HT1080 (cell line): ENCODE measurements around the gene FMN1. TPM values are rescaled to one million over a fixed set of nuclear protein-coding genes. Genes with fewer than 3 reads are reported as not detected.

ENCODE experiments used
- DNase-seq: peaks from one replicate; pipeline ENCODE4 v3.0.0-alpha.2; 2015; ENCODE audit warnings: low read depth
- total RNA-seq: library from RNA; depleted of rRNA; stranded (reverse); fragments of >200 nt; shearing (Covaris generic); gene quantifications from 2 replicates; pipeline ENCODE4 v1.2.3, GENCODE V29; 2014

The FMN1 gene
- total RNA-seq, 1 experiment from 2014 or later: 3.8 TPM

DNA sequence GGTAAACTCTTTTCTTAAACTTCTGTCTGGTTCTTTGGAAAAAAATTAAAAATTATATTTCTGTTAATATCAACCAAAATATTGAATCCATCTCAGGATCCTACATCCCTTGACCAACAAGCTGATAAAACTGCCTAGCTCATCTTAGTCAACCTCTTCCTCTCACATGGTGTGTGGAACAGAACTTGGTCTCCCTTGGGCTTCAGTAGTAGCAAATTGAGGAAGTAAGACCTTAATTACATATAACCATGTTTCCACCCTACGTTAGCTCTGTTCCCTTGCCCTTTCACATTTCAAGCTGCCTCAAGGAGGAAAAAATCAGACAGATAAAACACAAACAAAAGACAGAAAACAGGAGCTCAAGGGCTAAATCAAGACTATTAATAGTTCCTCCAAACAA is 360.4 kb downstream of the FMN1 start:
- DNase-seq: no peak

DNA sequence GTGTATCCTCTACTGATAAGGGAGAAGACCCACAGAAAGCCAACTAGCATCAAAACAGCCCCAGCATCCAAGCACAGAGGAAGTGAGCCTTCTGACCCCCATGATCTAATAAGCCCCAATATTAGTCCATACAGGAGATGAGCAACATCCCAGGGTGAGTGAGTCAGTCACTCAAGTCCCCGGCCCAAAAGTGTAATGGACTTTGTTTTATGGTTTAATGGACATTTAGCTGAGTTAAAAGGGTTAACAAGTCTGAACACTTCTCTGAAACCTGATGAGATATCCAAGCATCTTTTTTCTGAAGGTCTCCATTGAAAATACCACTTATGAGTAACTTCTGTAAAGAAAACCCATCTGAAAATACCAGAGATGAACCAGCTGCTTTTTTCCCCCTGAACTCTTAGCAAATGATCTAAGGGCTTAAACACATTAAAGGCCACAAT is 361.1 kb downstream of the FMN1 start:
- peak; percentile 52 for DNase-seq

DNA sequence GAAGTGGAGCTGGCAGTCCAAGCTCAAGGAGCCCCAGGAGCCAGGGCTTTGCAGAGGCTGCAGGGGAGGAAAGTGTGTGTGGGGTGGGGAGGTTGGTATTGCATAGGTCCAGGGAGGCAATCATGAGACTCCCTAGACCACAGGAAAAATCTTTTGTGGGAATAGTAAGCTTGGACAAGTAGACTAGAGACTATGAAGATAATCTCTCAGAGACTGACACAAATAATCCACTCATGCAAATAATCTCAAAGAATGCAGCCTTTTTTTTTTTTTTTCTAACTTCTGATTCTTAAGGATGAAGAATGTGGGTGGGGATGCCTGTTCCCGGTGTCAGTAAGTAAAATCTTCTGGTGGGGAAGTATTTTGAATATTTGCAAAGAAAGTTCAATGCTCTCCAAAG is 363.0 kb downstream of the FMN1 start:
- DNase-seq: no peak

DNA sequence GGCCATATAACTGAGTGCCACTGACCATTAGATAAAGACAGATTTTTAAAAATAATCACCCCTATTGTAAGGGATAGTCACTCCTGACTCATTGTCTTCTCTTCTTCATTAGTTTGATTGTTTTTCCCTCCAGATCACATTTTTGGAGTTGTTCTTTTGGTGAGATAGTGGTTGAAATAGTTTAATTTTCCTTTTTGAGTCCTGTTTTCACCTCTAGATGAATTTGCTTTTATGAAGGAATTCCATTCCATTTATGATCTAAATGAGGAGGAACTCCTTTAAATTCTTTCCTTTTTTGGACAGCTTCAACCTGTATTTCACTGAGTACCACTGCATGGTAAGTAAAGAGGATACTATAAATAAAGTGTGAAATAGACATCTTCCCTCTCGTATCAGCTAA is 364.3 kb downstream of the FMN1 start:
- no peak for DNase-seq

DNA sequence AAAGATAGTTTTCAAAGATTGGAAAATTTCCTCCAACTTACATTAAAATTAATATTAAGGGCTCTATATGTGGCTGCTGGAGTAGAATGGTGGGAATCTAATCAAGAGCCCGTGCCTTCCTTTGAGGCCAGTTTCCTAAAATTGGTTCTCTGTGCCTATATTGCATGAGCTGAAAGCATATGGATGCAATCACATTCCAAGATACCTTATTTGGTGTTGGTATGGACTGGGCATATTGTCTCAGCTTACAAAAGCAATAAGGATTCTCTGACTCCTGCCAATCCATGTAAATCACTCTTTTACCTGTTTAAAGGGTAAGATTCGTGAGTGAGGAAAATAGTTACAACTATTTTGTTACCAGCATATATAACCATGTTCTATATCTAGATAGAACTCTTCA is 365.1 kb downstream of the FMN1 start:
- DNase-seq: no peak

DNA sequence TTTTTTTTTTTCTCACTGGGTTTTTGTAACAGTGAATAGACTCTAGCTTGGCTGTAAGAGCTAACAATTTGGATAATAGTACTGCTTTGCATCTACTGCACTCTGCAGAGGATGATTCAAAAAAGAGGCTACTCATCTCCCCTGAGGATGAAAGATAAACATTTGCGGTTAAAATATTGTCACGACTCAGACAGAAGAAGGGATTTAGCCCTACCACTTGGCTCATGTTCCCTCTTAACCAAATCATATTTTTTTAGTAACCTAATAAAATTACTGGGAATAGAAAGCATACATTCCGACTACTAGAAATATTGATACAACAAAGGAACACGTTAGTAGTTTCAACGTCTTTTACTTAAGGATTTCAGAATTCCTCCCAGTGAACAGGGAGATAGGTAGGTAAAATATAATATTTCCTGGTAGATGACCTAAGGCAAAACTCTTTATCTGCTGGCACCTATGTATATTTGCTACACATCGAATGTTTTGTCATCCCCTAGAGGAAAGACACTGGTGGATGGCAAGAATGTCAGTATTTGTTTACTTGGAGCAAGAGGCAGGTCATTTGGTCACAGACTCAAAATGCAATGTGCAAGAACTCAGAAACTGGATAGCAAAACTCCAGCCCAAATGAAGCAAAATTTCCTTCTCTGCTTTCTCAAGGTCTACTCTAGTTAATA is 365.9 kb downstream of the FMN1 start:
- DNase-seq: peak; percentile 85

DNA sequence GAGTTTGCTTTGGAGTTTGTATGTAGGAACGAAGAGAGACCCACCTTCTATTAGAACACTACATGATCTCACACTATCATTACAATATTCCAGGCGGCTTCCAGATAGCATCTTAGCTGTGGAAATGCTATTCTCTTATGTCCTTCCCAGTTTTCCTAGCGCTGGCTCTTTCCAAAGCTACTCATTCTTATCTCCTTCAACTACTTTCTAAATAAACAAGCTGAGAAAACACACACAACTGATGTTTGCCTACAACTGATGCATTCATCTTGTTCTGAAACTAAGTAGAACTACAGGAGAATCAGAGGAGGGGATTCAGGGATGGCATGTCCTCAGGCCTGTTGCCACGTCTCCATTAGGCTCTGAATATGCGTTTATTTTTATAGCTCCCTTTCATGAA is 367.8 kb downstream of the FMN1 start:
- DNase-seq: no peak

DNA sequence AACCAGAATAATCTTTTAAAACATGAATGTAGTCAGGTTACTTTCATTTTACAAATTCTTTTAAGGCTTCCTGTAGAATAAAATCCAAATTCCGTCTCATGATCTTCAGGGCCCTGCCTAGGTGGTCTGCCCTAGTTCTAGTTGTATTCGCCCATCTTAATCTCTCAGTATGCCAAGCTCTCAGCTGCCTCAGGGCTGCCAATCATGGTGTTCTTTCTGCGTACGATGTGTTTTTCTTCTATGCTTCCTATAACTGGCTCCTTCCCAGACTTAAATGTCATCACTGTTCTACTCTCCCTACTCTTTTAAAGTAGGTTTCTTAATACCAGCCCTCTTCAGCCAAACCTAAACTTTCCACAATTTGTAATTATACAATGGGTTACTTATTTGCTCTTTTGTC is 369.3 kb downstream of the FMN1 start:
- DNase-seq: no peak

DNA sequence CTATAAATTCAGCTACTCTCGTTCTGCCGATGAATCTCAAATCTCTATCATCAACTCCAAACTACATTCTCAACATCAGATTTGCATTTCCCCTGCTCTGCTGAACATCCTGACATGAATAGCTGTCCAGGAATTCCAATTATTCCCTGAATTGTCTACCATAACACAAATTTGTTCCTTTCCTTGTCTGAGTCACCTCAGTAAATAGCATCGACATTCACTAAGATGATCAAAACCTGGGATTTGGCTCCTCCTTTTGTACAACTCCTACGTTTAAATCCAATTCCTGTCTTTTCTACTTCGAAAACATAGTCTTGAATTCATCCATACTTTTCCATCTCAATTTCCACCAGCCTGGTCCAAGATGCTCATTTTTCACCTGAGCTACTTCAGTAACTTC is 369.7 kb downstream of the FMN1 start:
- peak; percentile 93 for DNase-seq

DNA sequence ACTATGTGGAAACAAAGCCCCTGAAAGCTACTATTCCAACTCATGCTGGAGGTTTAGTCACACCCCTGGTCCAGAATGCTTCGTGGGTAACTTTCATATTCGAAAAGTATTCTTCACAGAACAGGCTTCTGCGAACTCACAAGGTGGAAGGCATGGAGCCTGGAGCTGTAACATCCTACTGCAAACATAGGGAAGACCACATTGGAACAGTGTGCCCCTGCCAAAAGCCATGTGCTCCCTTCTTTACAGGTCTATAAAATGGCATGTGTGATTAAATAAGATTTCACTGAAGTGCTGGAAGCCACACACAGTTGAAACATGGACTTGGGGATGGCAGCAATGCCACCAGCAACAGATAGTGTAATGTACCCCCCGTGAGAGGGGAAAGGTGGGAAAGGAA is 370.8 kb downstream of the FMN1 start:
- no peak for DNase-seq

DNA sequence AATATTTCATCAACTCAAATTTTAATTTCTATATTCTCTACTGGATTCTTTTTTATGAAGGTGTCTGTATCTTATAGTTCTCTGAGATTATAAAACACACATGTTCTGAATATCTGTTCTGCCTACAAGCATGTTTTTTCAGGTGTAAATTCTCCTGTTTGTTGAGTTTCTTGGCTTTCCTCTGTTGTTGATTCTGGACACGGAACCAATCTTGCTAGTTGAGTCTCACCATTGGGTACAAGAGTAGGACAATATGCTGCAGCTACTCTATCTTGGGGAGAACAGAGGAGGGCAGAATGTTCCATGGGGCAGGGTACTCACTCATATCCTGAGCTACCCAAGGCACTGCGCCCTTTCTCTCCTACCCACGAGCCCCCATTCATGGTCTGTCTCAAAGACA is 371.8 kb downstream of the FMN1 start:
- no peak for DNase-seq

DNA sequence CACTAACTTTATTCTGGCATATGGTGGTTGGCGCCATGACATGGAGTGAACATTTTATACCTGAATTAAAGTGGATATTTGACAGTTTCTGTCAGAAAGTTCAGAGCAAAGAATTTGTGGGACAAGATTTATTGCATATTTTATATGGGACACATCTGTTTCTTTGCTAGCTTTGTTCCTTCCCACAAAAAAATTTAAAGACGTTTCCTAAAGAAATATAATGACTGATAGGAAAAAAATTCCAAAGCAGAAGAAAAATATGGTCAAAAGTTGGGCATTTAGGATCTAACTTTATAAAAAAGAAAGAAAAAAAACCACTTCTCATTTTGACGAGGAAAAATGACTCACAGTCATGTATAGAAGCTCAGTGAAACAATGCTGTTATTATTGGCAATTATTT is 375.1 kb downstream of the FMN1 start:
- no peak for DNase-seq

DNA sequence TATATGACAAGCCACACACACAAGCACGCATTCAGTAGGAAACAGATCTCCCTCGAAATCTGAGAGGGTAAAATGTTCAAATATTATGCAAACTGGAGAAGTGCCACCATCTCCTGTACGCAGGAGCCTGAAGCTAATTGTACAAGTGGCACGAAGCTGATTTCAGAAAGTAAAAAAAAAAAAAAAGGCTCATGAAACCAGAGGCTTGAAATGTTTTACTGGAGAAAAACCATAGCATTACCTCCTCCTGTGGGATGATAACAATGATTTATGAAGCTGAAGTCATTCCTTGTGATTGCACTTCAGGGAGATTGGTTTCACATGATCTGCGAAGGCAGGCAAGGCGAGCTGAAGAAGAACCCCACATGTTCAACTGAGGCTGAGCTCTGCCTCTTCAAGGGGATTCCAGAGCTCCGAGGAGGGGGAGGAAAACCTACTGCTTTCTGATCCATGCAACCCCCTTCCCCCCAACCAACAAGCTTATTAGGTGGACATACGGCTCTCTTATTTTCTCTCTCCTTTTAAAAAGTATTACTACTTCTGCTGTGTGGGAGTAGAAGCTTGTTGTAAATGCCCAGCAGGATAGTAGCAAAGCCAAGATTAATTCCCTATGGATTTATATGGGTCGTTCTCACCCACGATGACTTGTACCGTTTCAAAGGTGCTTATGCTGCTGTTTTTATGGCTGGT is 375.6 kb downstream of the FMN1 start:
- no peak for DNase-seq

DNA sequence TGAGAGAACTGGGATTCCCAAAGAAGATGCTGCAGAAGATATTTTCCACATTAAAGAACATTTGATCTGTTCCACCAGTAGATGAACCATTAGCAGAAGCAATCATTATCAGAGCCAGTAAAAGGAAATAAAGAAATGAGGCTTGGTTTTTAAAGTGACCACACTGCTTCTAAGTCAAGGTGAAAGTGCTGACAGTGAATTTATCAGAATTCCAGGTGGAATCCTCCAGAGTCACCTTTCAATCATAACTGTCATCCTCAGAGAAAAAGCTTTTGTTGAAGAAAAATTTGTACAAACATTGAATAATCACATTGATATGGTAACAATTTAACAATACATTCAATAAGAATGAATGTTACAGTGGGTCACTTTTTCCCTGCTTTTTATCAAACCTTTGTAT is 376.9 kb downstream of the FMN1 start:
- DNase-seq: no peak

DNA sequence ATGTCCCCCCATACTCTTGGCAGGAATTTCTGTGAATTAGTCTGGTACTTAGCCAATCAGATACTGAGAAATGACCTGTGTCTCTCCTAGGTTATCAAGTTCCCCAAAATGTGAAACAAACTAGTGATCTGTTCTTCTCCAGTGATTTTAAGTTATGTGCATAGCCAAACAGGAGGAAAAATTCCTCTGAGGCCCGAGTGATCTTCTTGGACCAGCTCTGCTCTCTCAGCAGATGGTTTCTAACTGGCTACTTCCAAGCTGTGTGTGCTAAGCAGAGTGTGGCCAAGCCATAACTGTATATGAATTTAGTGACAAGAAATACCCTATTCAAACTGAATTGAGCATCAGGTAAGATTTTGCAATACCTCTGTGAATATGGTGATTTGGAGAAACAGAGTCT is 387.2 kb downstream of the FMN1 start:
- no peak for DNase-seq

DNA sequence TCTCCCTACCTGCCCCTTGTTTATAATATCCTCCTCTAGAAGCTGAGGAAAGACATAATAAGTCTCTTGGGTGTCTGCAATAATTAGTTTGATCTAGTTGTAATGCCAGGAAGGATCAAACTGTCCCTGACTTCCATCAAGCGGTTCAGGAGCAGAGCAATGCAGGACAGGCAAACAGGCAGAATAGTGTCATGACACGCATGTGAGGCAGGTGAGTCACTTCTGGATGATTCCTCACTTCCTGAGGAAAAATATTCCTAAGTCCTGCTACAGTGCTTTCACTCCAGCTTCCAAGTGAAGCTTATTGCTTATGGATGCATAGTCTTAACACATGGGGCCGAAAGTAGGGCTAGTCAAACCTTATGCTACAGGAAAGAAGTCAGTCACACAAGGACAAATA is 390.9 kb downstream of the FMN1 start:
- DNase-seq: peak; percentile 71

DNA sequence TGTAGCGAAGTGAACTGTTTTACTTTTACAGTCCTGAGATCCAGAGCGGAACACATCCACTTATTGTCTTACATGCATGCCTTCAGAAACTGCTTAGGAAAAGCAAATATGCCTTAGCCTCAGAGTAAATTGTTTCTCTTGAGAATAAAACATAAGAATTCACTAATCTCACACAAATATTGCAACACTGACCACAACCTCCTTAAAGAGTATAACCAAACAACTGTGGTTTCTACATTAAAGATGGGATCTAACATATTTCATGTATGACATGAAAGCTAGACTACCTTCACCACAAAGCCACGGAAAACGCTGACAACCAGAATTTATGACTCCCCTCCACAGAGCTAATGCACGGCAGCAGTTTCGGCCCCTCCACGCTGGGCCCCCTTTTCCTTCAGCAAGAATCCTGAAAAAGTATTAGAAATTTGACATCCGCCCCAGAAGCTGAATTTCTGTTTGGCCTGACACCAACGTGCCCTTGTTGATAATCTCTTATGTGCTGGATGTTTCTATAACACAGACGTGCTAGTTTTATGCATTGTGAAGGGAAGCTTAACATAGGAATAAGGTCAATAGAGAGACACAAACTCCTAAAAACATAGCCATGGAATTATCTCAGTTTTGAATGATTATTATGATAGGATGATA is 392.1 kb downstream of the FMN1 start:
- DNase-seq: peak; percentile 60

DNA sequence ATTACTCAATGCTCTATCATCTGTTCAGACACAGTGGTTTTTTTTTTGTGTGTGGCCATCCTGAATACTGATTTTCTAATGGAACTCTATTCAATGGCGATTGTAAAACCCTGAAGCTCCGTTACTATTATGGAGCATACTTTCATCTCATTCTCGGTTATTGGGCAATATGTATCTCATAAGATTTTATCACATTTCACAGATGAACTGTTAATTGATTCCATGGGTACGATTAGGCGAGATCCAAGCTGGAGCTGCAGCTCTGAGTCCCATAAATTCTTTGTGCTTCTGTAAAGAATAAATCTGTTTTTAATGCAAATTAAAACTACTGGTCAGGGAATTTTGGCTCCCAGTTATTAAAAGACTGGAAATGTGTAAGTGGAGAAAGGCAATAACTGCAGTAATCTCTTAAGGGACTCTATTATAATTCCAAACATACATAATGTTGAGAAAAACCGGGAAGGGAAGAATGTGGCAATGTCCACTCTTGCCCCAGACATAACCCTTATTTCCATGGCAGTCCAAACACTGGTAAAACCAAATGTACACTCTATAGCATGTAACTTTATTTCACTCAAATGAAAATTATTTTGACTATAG is 394.5 kb downstream of the FMN1 start:
- no peak for DNase-seq

DNA sequence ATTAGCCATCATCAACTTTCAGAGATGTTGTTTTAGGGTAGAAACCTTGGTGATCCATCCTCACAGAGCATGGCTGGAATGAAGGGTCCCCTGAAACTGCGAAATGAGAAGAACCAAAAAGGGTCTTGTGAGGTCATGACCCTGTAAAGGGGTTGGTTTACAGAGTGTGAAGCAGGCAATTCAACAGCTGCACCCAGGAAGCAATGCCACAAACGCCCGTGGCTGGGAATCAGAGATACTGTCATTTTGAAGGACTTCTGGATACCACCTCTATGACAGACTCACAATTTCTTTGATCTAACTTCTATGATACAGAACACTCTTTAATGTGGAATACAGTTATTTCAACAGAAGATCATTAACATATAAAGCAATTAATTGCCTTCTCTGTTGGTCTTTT is 397.7 kb downstream of the FMN1 start:
- DNase-seq: no peak

DNA sequence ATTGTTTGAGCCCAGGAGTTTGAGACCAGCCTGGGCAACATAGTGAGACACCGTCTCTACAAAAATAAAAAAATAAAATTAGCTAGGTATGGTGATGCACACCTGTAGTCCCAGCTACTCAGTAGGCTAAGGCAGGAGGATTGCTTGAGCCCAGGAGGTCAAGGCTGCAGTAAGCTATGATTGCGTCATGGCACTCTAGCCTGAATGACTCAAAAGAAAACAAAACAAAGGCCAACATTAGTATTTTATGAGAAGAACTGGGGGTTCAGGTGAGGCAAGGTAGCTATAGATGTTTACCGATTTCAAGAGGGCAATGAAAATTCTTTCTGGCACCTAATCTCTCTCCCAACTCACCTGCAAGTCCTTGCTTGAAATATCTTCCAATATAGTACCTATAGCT is 399.5 kb downstream of the FMN1 start:
- DNase-seq: no peak

DNA sequence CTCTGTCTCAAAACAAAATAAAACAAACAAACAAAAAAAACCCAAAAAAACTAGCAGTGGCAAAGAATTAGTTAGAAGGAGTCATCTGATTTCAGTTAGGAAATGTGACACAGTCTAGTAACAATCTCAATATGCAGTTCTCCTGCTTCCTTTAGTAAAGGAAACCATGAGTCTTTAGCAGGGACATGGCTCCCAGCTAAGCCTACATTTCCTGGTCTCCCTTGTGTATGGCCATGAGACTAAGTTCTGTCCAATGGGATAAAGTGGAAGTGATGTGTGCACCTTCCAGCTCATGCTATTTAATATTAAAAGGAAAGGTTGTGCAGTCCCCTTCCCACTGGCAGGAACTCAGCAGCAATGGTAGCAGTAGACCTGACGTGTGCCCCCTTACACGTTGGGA is 402.1 kb downstream of the FMN1 start:
- DNase-seq: no peak

DNA sequence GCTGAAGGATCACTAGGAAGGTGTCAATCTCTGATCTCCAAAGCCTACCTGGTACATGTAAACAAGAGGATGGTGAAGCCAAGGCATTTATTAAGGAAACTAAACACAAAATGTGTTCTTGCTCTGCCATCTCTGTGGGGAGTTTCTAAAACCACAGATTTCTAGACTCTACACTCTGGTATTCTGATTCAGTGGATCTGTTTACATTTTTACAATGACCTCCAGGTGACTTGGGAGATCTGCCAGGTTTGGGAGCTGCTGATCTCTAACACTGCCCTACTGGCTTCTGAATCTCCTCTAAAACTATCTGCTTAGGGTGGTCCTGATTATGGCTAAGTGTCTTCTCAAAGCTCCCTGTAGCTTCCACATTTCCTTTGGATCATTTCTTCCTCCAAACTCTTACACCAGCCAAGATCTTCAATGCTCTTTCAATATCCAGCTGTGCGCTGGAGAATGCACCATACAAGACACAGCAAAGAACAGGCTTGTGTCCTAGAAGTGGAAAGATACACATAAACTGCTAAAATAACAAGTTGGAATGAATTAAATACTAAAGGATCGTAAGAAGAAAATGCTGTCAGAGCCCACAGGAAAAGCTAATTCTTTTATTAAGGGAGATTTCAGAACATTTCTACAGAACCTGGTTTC is 404.0 kb downstream of the FMN1 start:
- DNase-seq: peak; percentile 26
